ELR (cell line): ENCODE measurements around the gene COLEC12.

Experiments
- DNase-seq: peaks from one replicate; pipeline ENCODE4 v3.0.0-alpha.2; 2015; ENCODE audit warnings: low read depth

The COLEC12 gene

GRCh38 chr18:289026-289425, 211.5 kb downstream of the COLEC12 start:
- DNase-seq = no peak

- peak; percentile 66 for DNase-seq
Observed at GRCh38 chr18:286515-287310, 213.8 kb downstream of the COLEC12 start.

- no peak for DNase-seq
Observed at GRCh38 chr18:285817-286216, 214.7 kb downstream of the COLEC12 start.

DNA sequence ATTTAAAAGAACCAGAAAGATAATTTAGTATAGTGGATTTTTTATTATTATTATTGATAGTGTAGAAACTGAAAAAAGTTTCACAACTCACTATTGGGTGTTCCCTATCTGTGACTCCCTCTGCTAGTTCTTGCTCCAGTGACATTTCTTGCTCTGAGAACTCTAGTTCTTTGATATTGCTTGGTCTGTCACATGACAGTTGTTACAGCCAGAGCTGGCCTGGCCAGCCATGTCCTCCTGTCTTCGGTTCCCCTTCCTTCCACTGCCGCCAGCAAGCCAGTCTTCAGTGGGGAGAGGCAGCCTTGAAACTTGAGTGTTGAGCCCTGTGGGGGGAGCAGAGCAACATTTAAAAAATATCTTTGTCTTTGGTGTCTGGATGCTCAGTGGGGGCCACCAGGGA, 225.0 kb downstream of the COLEC12 start:
- no peak for DNase-seq

GRCh38 chr18:274313-274712, 226.2 kb downstream of the COLEC12 start:
- no peak for DNase-seq

DNA sequence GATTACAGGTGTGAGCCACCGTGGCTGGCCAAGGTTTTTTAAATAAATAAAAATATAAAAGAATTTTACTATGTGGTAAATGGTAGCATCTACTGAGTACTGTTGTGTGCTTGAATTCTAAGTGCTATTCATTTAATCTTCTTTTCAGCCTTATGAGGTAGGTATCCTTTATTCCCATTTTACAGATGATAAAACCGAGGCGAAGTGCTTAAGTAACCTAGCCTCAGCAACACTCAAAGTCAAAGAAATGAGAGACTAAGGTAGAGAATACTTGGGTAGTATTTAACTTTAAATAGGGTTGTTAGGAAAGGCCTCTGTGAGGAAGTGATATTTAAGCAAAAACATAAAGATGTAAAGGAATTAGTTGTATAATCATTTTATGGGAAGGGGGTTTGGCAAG, 227.0 kb downstream of the COLEC12 start:
- no peak for DNase-seq

GRCh38 chr18:272650-273049, 227.9 kb downstream of the COLEC12 start:
- no peak for DNase-seq

DNA sequence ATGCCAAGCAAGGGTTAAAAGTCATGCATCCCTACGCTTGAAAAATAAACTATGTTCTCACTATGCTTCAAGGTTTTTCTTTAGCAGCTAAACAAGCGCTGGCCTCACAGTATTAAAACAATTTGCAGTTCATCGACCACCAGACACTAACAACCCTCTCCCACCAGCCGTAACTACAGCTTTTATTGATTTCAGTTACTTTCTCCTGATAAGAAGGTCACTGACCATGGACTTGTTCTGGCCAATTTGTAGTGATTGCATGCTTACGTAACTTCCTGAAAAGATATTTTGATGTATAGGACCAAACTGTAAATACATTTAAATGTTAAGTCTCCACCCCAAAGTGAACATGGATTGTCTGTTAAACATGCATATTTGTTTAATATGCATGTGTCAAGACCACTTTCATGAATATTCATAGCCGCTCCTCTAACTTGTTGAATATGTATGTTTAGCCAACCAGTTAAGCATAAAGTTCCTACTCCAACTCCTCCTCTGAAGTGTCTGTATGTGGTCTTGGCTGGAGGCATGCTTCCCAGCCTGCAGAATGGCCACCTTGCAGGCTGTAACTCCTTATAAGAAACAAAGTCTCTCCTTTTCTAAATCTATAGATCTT, 230.9 kb downstream of the COLEC12 start:
- no peak for DNase-seq

DNA sequence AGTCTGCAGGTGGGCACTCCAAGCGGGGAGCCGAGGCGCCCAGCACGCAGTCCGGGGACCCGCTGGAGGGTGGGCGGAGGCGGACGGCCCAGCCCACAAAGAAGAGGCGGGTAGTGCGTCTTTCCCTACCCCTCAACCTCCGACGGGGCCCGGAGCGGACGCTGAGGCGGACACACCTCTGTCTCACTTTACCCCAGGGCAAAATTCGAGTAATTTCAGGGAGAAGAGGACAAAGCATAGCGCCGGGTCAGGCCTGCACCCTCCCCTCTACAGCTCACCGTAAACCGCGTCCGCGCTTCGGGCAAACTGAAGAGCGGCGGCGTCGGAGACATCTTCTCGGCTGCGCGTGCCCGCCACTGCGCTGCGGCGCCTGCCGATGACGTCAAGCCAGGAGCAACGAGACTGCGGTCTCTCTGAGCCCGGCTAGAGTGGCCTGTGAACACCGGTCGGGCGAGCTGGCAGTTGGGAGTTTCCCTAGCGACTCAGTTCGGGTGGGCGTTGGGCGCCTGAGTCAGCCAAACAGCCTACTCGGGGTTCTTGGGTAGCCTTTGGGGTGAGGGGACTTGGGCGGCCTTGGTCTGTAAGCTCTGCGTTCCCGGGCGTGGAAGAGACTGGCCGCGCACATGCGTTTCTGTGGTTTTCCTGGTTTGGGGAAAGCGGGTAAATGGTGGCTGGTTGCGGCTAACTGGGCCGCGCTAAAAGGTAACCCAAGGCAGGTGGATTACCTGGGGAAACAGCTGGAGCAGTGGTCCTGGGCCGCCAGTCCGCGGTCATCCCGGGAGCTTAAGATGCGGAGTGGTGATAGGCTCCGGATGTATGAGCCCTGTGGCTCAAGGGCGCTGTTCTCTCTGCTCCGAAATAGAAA, 232.6 kb downstream of the COLEC12 start, which contains the start of gene THOC1:
THOC1 (minus strand) TSS at position 360 of the 865 bp plus-strand sequence; CDS start at position 332, 28 bp downstream.
- DNase-seq = peak; percentile 98

DNA sequence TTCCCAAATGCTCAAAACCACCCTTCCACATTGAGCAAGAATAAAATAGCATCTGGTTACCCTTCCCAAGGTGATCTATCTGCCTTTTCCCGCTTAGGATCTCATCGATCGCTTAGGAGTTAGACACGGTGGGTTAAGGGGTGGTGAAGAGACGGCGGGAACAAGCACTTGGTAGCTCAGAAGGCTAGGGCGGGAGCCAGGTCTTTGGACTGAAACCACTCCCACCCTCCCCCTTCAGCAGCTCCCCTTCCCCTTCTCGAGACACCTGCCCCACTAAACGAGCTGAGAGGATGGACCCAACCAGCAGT, 233.2 kb downstream of the COLEC12 start:
- no peak for DNase-seq
